Measurements from ENCODE around the gene GJA3. TPM values are rescaled to one million over a fixed set of nuclear protein-coding genes. Genes with fewer than 3 reads are reported as not detected.
A peak's percentile ranks its signal among the peaks of the same experiment; 100 is the strongest.

The GJA3 gene
- total RNA-seq (2021; fragmentation: NEBNext Ultra II Directional; extraction: Animal tissue kit (Norgen Biotek cat#: 25700)) = 0.48 and 0.60 TPM in 2 replicates
- 0.12 and 0.16 TPM in 2 replicates for polyA plus RNA-seq (2011; rRNA removed)
- 0.22 TPM for polyA plus RNA-seq (2011; cell fraction: cytosol; rRNA removed)
- polyA plus RNA-seq (2011; cell fraction: nucleus; rRNA removed) = 0.19 TPM
- 0.29 to 0.37 TPM (median 0.35 TPM) in 4 replicates for polyA plus RNA-seq (2012, experiment 1 of 2)
- polyA plus RNA-seq (2012, experiment 2 of 2) = 0.14 TPM
- polyA plus RNA-seq (2013, experiment 1 of 2) = 0.49 TPM
- 0.63 TPM for polyA plus RNA-seq (2013, experiment 2 of 2)
- polyA minus RNA-seq (2011; rRNA and poly(A)+ RNA removed) = 0.25 and 0.29 TPM in 2 replicates
- polyA minus RNA-seq (2011; cell fraction: cytosol; rRNA and poly(A)+ RNA removed) = not detected
- 0.30 TPM for polyA minus RNA-seq (2011; cell fraction: nucleus; rRNA and poly(A)+ RNA removed)
- long read RNA-seq, experiment 1, partial matches to known transcripts = 0 of 2 reads
- long read RNA-seq, experiment 1, other reads (novel, unspliced or antisense) = 2 of 2 reads
- long read RNA-seq, experiment 2 = 0 reads

- DNase-seq (ENCODE audit: low read depth in 1 of 2, low spot score in 2 of 2) (peak in 1 of 2 experiments; percentile 81), FAIRE-seq (no peak)
- H2BK120ac ChIP-seq (replicated peaks; ENCODE audit: low read depth, low read length) = no peak within 1 kb of the TSS
- H3K14ac ChIP-seq (ENCODE audit: insufficient read length) = no peak within 1 kb of the TSS
- no peak within 1 kb of the TSS for H3K27ac ChIP-seq (ENCODE audit: low read depth, low read length)
- H3K4me3 ChIP-seq (ENCODE audit: extremely low read depth in 1 of 4, insufficient read depth in 2 of 4, low read depth in 3 of 4, low read length in 4 of 4) = peak within 1 kb of the TSS; percentile 45 to 70 (median 55)
- peaks cover 3% of the 10 kb centered on the region; the same call in 1 of the 2 replicates for H3K23me2 ChIP-seq (ENCODE audit: low read depth, low read length)
- H2AFZ ChIP-seq (ENCODE audit: low read length) = no peak within 1 kb of the TSS
- peaks cover 23 to 41% (median 36%) of the 10 kb centered on the region in 4 experiments for H3K27me3 ChIP-seq (replicated peaks in 1 of 4; ENCODE audit: control insufficient read depth in 3 of 4, extremely low read depth in 1 of 4, insufficient read depth in 3 of 4, low read length in 3 of 4)
- no peak within 1 kb of the TSS for H2AK5ac ChIP-seq (ENCODE audit: low read depth, low read length)
- peaks cover 2 to 3% of the 10 kb centered on the region in 2 experiments for H4K20me1 ChIP-seq (replicated peaks in 1 of 2; ENCODE audit: control insufficient read depth in 1 of 2, insufficient read depth in 2 of 2, low read length in 2 of 2)
- ChIA-PET POLR2A (ENCODE audit: partially characterized antibody) (no interaction called here), CTCF (ENCODE audit: partially characterized antibody) (interaction anchor here (0.6 to 3.2 kb wide), 7 partner anchors 18 to 72 kb away, joined by 3 to 11 read pairs (median 3); no protein-coding TSS in a partner anchor)
- no peak within 1 kb of the TSS for H2BK20ac ChIP-seq (ENCODE audit: low read length)
- H4K5ac ChIP-seq (ENCODE audit: insufficient read length, low read depth, low read length) = no peak within 1 kb of the TSS
- H3K56ac ChIP-seq (replicated peaks; ENCODE audit: insufficient read length, low read depth, low read length) = no peak within 1 kb of the TSS
- H3K79me1 ChIP-seq (ENCODE audit: low read depth, low read length) = no peaks in the 10 kb centered on the region
- H3K4me2 ChIP-seq (ENCODE audit: insufficient read depth in 1 of 2, low read depth in 2 of 2, low read length in 2 of 2) = peak within 1 kb of the TSS; percentile 78 to 81
- H3K4ac ChIP-seq (replicated peaks; ENCODE audit: insufficient read length, low read depth, low read length) = no peak within 1 kb of the TSS
- H3K23ac ChIP-seq (ENCODE audit: insufficient read length) = no peak within 1 kb of the TSS
- H3K36me3 ChIP-seq (ENCODE audit: control insufficient read depth in 2 of 4, insufficient read depth in 4 of 4, low read length in 3 of 4) = peaks cover 0 to 7% (median 0%) of the 10 kb centered on the region in 4 experiments; a peak in 1 of 8 replicates
- H2BK12ac ChIP-seq (ENCODE audit: low read depth, low read length) = no peak within 1 kb of the TSS
- H3K79me2 ChIP-seq (ENCODE audit: control insufficient read depth in 1 of 2, insufficient read depth in 2 of 2, low read length in 2 of 2) = no peaks in the 10 kb centered on the region
- no peak within 1 kb of the TSS for H3K9ac ChIP-seq (replicated peaks in 1 of 4; ENCODE audit: extremely low read depth in 1 of 4, low read depth in 3 of 4, low read length in 3 of 4)
- H3K18ac ChIP-seq (ENCODE audit: extremely low read depth, low read length) = no peak within 1 kb of the TSS; the same call in 1 of the 2 replicates
- 3% methylated on average over 41 of the region's 93 CpGs; no CpG with 5 or more reads in 1 of the 2 experiments for WGBS, 2 experiments (ENCODE audit: extremely low coverage in 1 of 2, insufficient coverage in 1 of 2, insufficient read length in 1 of 2, insufficient replicate concordance in 2 of 2, low coverage in 1 of 2, low lambda C conversion rate in 2 of 2, missing lambda C conversion rate in 1 of 2)
- no peaks in the 10 kb centered on the region for H3K4me1 ChIP-seq (replicated peaks in 1 of 4; ENCODE audit: control insufficient read depth in 3 of 4, insufficient read depth in 4 of 4, low read length in 3 of 4)
- peak within 1 kb of the TSS; percentile 62; the same call in 1 of the 2 replicates for H4K8ac ChIP-seq (ENCODE audit: extremely low read depth, insufficient read depth, low read length)
- H2BK5ac ChIP-seq (ENCODE audit: low read depth, low read length) = no peak within 1 kb of the TSS
- H4K91ac ChIP-seq (replicated peaks; ENCODE audit: insufficient read length, low read length) = no peak within 1 kb of the TSS
- H2BK15ac ChIP-seq (ENCODE audit: low read length) = no peak within 1 kb of the TSS
- no peaks in the 10 kb centered on the region for H3K9me3 ChIP-seq (ENCODE audit: insufficient read depth in 2 of 2, low read depth in 1 of 2, low read length in 1 of 2)
- TF ChIP-seq KDM4A (IDR thresholded peaks at IDR 0.05; ENCODE audit: low read depth, low read length, severe bottlenecking) (peak; percentile 83), SUZ12 (IDR thresholded peaks at IDR 0.05; ENCODE audit: low read length) (peak; percentile 62; the same call in 1 of the 2 replicates)
Observed at GRCh38 chr13:20160306-20161274, at the start of gene GJA3. GJA3 (minus strand) TSS chr13:20161052; CDS start chr13:20143288, 17,764 bp downstream.
